SK-N-SH (cell line): ENCODE measurements around the gene TMPRSS13. TPM values are rescaled to one million over a fixed set of nuclear protein-coding genes. Genes with fewer than 3 reads are reported as not detected.

Experiments used
- CTCF ChIA-PET: fragments of 300-600, 350-600 bp; formaldehyde crosslinking; extraction: SDS; loops from one replicate; lab custom pipeline; 2021; lab: Yijun Ruan, JAX
- POLR2A ChIA-PET: fragments of 350-600 bp; sonication (Branson Sonifier 250); formaldehyde crosslinking; extraction: SDS; loops from one replicate; lab custom pipeline; 2020; ENCODE audit warnings: antibody characterized with exemption, inconsistent platforms; lab: Yijun Ruan, JAX
- DNase-seq: peaks from one replicate; pipeline ENCODE4 v3.0.0; 2012
- H2AFZ ChIP-seq: fragments of 200-600 bp; sonication (generic); 2 replicates; pipeline ENCODE4 v1.8.1; 2016; ENCODE audit warnings: antibody characterized with exemption, mild to moderate bottlenecking, low read depth
- H3F3A ChIP-seq: fragments of 200-600 bp; sonication (generic); replicated peaks from 2 replicates; pipeline ENCODE3; 2016; ENCODE audit warnings: antibody characterized with exemption, mild to moderate bottlenecking; ENCODE audit not compliant: insufficient read depth
- H3K27ac ChIP-seq, 2 experiments: fragments of 200-500 bp in 1 of 2; fragments of 200-600 bp in 1 of 2; sonication (Bioruptor generic) in 1 of 2; sonication (generic), shearing (Covaris generic) in 1 of 2; 2 replicates each; pipeline versions ENCODE4 v1.5.1 to v1.6.1; 2014 to 2016; ENCODE audit warnings: low read depth in 2 of 2, inconsistent platforms in 1 of 2, low read length in 1 of 2, mild to moderate bottlenecking in 1 of 2, mixed read lengths in 1 of 2
- H3K27me3 ChIP-seq: fragments of 200-600 bp; sonication (generic), shearing (Covaris generic); 2 replicates; pipeline ENCODE4 v1.6.1; 2016; ENCODE audit warnings: mixed run types; ENCODE audit not compliant: insufficient read depth
- H3K36me3 ChIP-seq, 2 experiments: fragments of 200-500 bp in 1 of 2; fragments of 200-600 bp in 1 of 2; sonication (Bioruptor generic) in 1 of 2; sonication (generic) in 1 of 2; replicated peaks in 1 of 2; 2 replicates each; pipeline versions ENCODE3 to v1.5.1; 2014 to 2016; ENCODE audit warnings: low read length in 1 of 2, mild to moderate bottlenecking in 1 of 2; ENCODE audit not compliant: insufficient read depth in 2 of 2, control insufficient read depth in 1 of 2
- H3K4me1 ChIP-seq, 2 experiments: fragments of 200-500 bp in 1 of 2; fragments of 200-600 bp in 1 of 2; sonication (Bioruptor generic) in 1 of 2; sonication (generic), shearing (Covaris generic) in 1 of 2; 2 replicates each; pipeline versions ENCODE4 v1.5.1 to v1.6.1; 2014 to 2016; ENCODE audit warnings: low read depth in 1 of 2, low read length in 1 of 2, mixed run types in 1 of 2; ENCODE audit not compliant: insufficient read depth in 2 of 2, control insufficient read depth in 1 of 2
- H3K4me2 ChIP-seq: fragments of 200-600 bp; sonication (generic), shearing (Covaris generic); 2 replicates; pipeline ENCODE4 v1.6.1; 2017; ENCODE audit warnings: mixed run types
- H3K4me3 ChIP-seq, 2 experiments: fragments of 200-500 bp in 1 of 2; fragments of 200-600 bp in 1 of 2; sonication (Bioruptor generic) in 1 of 2; sonication (generic), shearing (Covaris generic) in 1 of 2; 2 replicates each; pipeline versions ENCODE4 v1.5.1 to v1.8.1; 2014 to 2016; ENCODE audit warnings: low read depth in 2 of 2, inconsistent platforms in 1 of 2, low read length in 1 of 2, mild to moderate bottlenecking in 1 of 2, mixed read lengths in 1 of 2, moderate library complexity in 1 of 2
- H3K79me2 ChIP-seq: fragments of 200-600 bp; sonication (generic); 2 replicates; pipeline ENCODE4 v1.8.1; 2017; ENCODE audit warnings: mild to moderate bottlenecking; ENCODE audit not compliant: insufficient read depth
- H3K9ac ChIP-seq: fragments of 200-600 bp; sonication (generic); 2 replicates; pipeline ENCODE4 v1.6.1; 2017; ENCODE audit warnings: mixed run types
- H3K9me2 ChIP-seq: fragments of 200-600 bp; sonication (generic); 2 replicates; pipeline ENCODE4 v1.6.1; 2017; ENCODE audit warnings: mixed run types
- H3K9me3 ChIP-seq: fragments of 200-600 bp; sonication (generic); 2 replicates; pipeline ENCODE4 v1.6.1; 2017; ENCODE audit warnings: mixed run types, mild to moderate bottlenecking, moderate library complexity
- H4K20me1 ChIP-seq: fragments of 200-600 bp; sonication (generic); 2 replicates; pipeline ENCODE4 v1.6.1; 2017; ENCODE audit warnings: mild to moderate bottlenecking, mixed run types; ENCODE audit not compliant: insufficient read depth
- EZH2phosphoT487 ChIP-seq: fragments of 200-600 bp; sonication (generic); IDR thresholded peaks from 2 replicates; pipeline ENCODE4 v1.6.1; 2017; ENCODE audit warnings: low read depth, mixed run types, mild to moderate bottlenecking, antibody characterized with exemption, moderate library complexity, borderline replicate concordance
- FOXJ3 ChIP-seq: sonication (generic); formaldehyde crosslinking; IDR thresholded peaks from 2 replicates; pipeline ENCODE4 v1.5.1; 2020; ENCODE audit warnings: mild to moderate bottlenecking, missing genetic modification reagents
- FOXM1 ChIP-seq: IDR thresholded peaks from 2 replicates; pipeline ENCODE4 v1.4.0; 2012; ENCODE audit warnings: low read depth, mild to moderate bottlenecking
- GABPA ChIP-seq: IDR thresholded peaks from 2 replicates; pipeline ENCODE4 v1.4.0; 2012; ENCODE audit warnings: low read depth, mild to moderate bottlenecking
- JUND ChIP-seq: IDR thresholded peaks from 2 replicates; pipeline ENCODE4 v1.4.0; 2012
- MXI1 ChIP-seq: IDR thresholded peaks from 2 replicates; pipeline ENCODE4 v1.6.1; 2012; ENCODE audit warnings: mild to moderate bottlenecking, low read depth, low read length, improper control_type of control experiment
- POLR2AphosphoS5 ChIP-seq: IDR thresholded peaks from 2 replicates; pipeline ENCODE4 v1.6.1; 2012; ENCODE audit warnings: low read depth, low read length
- REST ChIP-seq: IDR thresholded peaks from 2 replicates; pipeline ENCODE4 v1.6.1; 2012; ENCODE audit warnings: mild to moderate bottlenecking, low read depth, low read length, moderate library complexity
- SMC3 ChIP-seq: IDR thresholded peaks from 2 replicates; pipeline ENCODE4 v1.6.1; 2012; ENCODE audit warnings: low read depth, low read length, improper control_type of control experiment
- USF1 ChIP-seq: IDR thresholded peaks from 2 replicates; pipeline ENCODE4 v1.4.0; 2012; ENCODE audit warnings: low read depth, borderline replicate concordance
- ZBTB33 ChIP-seq: IDR thresholded peaks from 2 replicates; pipeline ENCODE4 v1.4.0; 2012; ENCODE audit warnings: low read depth, borderline replicate concordance
- WGBS: methylation state at CpG from one replicate; pipeline ENCODE4 v1.1.6; 2017; ENCODE audit warnings: low lambda C conversion rate; 5-methylcytosine and 5-hydroxymethylcytosine counted together
- polyA plus RNA-seq, 3 experiments: library from polyadenylated mRNA; depleted of rRNA; stranded (reverse); fragments of >200 nt; gene quantifications; 2 replicates each; pipeline ENCODE4 v1.2.3, GENCODE V29; 2012

The TMPRSS13 gene
- polyA plus RNA-seq, 1 of the 3 experiments (the other 2 are of a cell fraction): not detected

- no peak for TF ChIP-seq POLR2AphosphoS5
- Histone ChIP-seq H3K9ac (no peak overlapping the region), H2AFZ (no peak overlapping the region), H3K4me2 (peak overlapping the region; percentile 52; the same call in 1 of the 2 replicates), H3K9me3 (no peaks in the 10 kb centered on the region), H3K9me2 (no peaks in the 10 kb centered on the region), H4K20me1 (no peaks in the 10 kb centered on the region), H3K79me2 (no peaks in the 10 kb centered on the region), H3F3A (no peaks in the 10 kb centered on the region), H3K27me3 (peaks cover 23% of the 10 kb centered on the region), H3K4me3 (peak overlapping the region in 1 of 2 experiments; percentile 53; a peak in 2 of 4 replicates), H3K36me3 (no peaks in the 10 kb centered on the region), H3K27ac (peak overlapping the region in 1 of 2 experiments; percentile 47; a peak in 1 of 4 replicates), H3K4me1 (peaks cover 0 to 19% of the 10 kb centered on the region in 2 experiments; a peak in 1 of 4 replicates)
- WGBS: 61% methylated on average over 12 of the region's 12 CpGs
- DNase-seq: no peak
- ChIA-PET CTCF (interaction anchor here (1.3 to 4.1 kb wide), 9 partner anchors 11 to 451 kb away, joined by 3 to 31 read pairs (median 6); no protein-coding TSS in a partner anchor), POLR2A (interaction anchor here (0.7 to 1.2 kb wide), 2 partner anchors 70 to 1108 kb away, joined by 3 to 4 read pairs; no protein-coding TSS in a partner anchor)
These were observed 52.0 kb downstream of the TMPRSS13 start for GRCh38 chr11:117877120-117877784.

GRCh38 chr11:117876341-117877119, 52.7 kb downstream of the TMPRSS13 start, which contains the start of gene FXYD6:
Gene FXYD6, minus strand, starts transcription at chr11:117876658. Its CDS starts 33,882 bp downstream, at chr11:117842776.
- WGBS: 3% methylated on average over 27 of the region's 63 CpGs
- H3K9me2 ChIP-seq: no peaks in the 10 kb centered on the region
- peak within 1 kb of the TSS in 1 of 2 experiments; percentile 53; a peak in 2 of 4 replicates for H3K4me3 ChIP-seq
- no peaks in the 10 kb centered on the region for H3K36me3 ChIP-seq
- peak; percentile 95 for DNase-seq
- no peaks in the 10 kb centered on the region for H3K9me3 ChIP-seq
- H3K27ac ChIP-seq: peak within 1 kb of the TSS in 1 of 2 experiments; percentile 47; a peak in 2 of 4 replicates
- peak within 1 kb of the TSS; percentile 52; the same call in 1 of the 2 replicates for H3K4me2 ChIP-seq
- no peak for TF ChIP-seq FOXJ3
- peak; percentile 58 for TF ChIP-seq MXI1
- no peaks in the 10 kb centered on the region for H4K20me1 ChIP-seq
- H3K4me1 ChIP-seq: peaks cover 0 to 24% of the 10 kb centered on the region in 2 experiments; a peak in 1 of 4 replicates
- no peaks in the 10 kb centered on the region for H3F3A ChIP-seq
- H3K9ac ChIP-seq: no peak within 1 kb of the TSS
- ChIA-PET POLR2A (interaction anchor here (0.6 to 1.2 kb wide), 3 partner anchors 70 to 1777 kb away, joined by 3 to 4 read pairs (median 3); no protein-coding TSS in a partner anchor), CTCF (interaction anchor here (1.2 to 4.1 kb wide), 11 partner anchors 12 to 450 kb away, joined by 4 to 31 read pairs (median 6); no protein-coding TSS in a partner anchor)
- no peak within 1 kb of the TSS for H2AFZ ChIP-seq
- no peaks in the 10 kb centered on the region for H3K79me2 ChIP-seq
- H3K27me3 ChIP-seq: peaks cover 29% of the 10 kb centered on the region

- Histone ChIP-seq H4K20me1 (no peaks in the 10 kb centered on the region), H3K27me3 (peaks cover 29% of the 10 kb centered on the region), H3K79me2 (no peaks in the 10 kb centered on the region), H2AFZ (no peak overlapping the region), H3K9ac (no peak overlapping the region), H3K4me1 (peaks cover 0 to 28% of the 10 kb centered on the region in 2 experiments; a peak in 1 of 4 replicates), H3K9me3 (no peaks in the 10 kb centered on the region), H3K4me2 (peak overlapping the region; percentile 52; the same call in 1 of the 2 replicates), H3K36me3 (no peaks in the 10 kb centered on the region), H3K4me3 (peak overlapping the region in 1 of 2 experiments; percentile 53; a peak in 2 of 4 replicates), H3K9me2 (no peaks in the 10 kb centered on the region), H3F3A (no peaks in the 10 kb centered on the region), H3K27ac (peak overlapping the region in 1 of 2 experiments; percentile 31; a peak in 2 of 4 replicates)
- ChIA-PET POLR2A (interaction anchor here (0.6 kb wide), 1 partner anchor 1778 kb away, joined by 3 read pairs; no protein-coding TSS in a partner anchor), CTCF (interaction anchor here (0.8 to 4.1 kb wide), 9 partner anchors 14 to 71 kb away, joined by 3 to 31 read pairs (median 4); no protein-coding TSS in a partner anchor)
- WGBS: 1% methylated on average over 8 of the region's 9 CpGs
- no peak for DNase-seq
- TF ChIP-seq ZBTB33 (no peak), SMC3 (no peak), FOXM1 (no peak), USF1 (no peak), GABPA (no peak), REST (no peak), EZH2phosphoT487 (no peak), JUND (no peak)
These were observed 53.2 kb downstream of the TMPRSS13 start for GRCh38 chr11:117876059-117876340.
